Erythroblast (primary cell): ENCODE measurements around the gene GRIP1.

Experiments used
- GATA1 ChIP-seq: IDR thresholded peaks from 2 replicates; pipeline ENCODE4 v1.6.1; 2011; ENCODE audit warnings: low read depth, mild to moderate bottlenecking, control low read depth, low read length, moderate library complexity
- POLR2A ChIP-seq: IDR thresholded peaks from 2 replicates; pipeline ENCODE4 v1.6.1; 2011; ENCODE audit warnings: mild to moderate bottlenecking, low read length

DNA sequence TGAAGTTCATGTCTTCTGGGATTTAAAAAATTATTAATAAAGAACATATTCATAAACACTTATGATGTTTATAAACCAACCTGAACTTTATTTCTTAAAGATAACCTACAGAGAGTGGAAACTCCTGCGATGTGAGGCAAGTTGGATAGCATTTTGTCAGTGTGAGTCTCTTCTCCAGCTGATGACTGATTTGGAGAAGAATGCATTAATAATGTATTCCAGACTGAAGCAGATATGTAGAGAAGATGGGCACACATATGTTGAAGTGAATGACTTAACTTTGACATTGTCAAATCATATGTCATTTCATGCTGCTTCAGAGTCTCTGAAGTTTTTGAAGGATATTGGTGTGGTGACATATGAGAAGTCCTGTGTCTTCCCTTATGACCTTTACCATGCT is 369.3 kb downstream of the GRIP1 start:
- TF ChIP-seq POLR2A: no peak
- TF ChIP-seq GATA1: no peak
